HG03025 (cell line): ENCODE data around the gene TANGO2.

Experiments
- ATAC-seq: cut with Tn5 transposase; IDR thresholded peaks from one replicate; pipeline ENCODE4 v1.9.1; 2021; ENCODE audit warnings: mild to moderate bottlenecking, moderate library complexity; ENCODE audit not compliant: unreplicated experiment, low FRiP score

TANGO2 gene

DNA sequence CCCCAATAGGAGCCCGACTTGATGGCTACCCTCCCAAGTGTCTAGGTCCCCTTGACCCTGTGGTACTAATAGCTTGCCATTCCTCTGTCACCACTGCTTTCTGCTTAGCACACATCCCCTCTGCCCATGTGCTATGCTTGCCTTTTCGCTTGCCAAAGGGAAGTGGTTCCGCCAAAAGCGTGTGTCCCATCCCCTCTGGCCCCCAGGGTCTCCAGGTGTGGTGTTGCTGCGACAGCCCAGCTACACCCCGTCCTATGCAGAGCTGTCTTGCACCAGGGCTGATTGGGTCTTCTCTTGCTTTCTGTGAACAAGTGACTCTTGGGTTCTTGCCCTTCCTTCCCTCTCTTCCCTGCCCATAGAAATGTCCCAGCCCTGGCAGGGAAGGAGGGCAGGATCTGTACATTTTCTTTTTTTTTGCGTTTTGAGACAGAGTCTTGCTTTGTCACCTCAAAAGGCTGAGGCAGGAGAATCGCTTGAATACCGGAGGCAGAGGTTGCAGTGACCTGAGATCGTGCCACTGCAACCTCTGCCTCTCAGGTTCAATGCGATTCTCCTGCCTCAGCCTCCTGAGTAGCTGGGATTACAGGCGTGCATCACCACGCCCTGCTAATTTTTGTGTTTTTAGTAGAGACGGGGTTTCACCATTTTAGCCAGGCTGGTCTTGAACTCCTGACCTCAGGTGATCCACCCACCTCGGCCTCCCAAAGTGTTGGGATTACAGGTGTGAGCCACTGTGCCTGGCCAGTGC, 3.9 kb downstream of the TANGO2 start:
- ATAC-seq: no peak

DNA sequence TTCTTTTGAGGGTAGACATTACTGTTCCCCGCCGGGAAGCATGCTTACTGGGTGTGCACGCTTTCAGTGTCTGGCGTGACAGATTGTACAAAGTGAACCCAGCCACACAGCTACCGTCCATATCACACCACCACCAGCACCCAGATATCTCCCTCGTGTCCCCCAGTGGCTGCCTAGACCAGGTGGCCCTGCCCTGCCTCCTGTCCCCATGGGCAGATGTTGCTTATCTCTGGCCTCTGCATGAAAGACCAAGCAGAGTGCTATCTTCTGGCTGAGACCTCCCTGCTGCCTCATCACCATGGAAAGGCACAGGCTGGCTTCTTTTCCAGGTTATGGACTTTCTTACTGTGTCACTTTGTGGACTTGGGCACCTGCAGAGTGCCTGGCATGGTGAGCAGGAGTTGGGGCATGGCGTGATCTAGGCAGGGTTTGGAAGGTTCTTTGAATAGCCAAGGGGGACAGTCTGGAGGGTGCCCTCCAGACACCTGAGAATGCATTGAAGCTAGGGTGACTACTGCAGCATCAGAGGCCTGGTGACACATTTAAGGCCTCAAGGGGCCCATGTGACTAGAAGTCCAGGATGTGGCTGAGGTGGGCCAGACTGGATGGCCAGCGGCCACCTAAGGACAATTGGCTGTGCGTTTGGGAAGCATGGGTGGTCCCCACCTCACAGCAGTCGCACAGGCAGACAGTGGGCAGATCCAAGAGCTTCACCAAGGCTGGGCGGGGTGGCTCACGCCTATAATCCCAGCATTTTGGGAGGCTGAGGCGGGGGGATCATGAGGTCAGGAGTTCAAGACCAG, 4.7 kb downstream of the TANGO2 start:
- ATAC-seq: no peak

DNA sequence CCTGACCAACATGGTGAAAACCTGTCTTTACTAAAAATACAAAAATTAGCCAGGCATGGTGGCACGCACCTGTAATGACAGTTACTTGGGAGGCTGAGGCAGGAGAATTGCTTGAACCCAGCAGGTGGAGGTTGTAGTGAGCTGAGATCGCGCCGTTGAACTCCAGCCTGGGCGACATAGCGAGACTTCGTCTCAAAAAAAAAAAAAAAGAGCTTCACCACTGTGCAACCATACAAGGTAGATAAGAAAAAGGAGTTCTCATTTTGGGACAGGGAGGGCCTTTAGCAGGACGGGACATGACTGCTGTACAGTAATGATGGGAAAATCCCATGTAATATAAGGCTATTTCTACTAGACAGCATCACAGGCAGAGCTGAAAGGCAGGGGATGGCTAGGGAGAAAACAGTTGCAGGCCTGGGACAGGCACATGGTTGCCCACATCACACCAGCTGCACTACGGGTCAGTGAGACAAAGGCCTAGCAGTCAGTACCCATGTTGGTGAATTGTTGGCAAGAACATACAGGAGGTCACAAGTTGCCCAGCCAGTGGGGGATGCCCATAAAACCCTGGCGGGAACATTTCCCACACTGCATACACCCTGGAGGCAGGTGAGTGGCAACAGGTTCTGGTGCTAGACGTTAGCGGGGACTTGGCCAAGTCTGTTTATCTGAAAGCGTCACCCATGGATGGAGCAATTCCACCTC, 5.4 kb downstream of the TANGO2 start:
- no peak for ATAC-seq

DNA sequence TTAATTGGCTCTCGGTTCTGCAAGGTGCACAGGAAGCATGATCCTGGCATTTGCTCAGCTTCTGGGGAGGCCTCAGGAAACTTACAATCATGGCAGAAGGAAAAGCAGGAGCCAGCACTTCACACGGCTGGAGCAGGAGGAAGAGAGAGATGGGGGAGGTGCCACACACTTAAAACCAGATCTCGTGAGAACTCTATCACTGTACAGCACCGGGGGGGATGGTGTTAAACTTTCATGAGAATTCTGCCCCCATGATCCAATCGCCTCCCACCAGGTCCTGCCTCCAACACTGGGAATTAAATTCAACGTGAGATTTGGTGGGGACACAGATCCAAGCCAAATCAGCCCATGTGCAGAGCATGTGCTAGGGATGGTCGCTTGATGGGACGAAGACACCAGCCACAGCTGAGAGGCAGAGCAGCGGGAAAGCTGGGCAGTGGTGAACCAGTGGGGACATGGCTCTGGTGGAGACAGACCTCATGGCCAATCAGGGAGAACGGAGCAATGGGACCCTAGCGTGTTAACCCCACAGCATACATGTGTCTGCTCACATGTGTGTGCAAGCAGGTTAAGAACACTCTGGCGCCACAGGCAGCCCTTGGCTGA, 6.2 kb downstream of the TANGO2 start:
- ATAC-seq: no peak

DNA sequence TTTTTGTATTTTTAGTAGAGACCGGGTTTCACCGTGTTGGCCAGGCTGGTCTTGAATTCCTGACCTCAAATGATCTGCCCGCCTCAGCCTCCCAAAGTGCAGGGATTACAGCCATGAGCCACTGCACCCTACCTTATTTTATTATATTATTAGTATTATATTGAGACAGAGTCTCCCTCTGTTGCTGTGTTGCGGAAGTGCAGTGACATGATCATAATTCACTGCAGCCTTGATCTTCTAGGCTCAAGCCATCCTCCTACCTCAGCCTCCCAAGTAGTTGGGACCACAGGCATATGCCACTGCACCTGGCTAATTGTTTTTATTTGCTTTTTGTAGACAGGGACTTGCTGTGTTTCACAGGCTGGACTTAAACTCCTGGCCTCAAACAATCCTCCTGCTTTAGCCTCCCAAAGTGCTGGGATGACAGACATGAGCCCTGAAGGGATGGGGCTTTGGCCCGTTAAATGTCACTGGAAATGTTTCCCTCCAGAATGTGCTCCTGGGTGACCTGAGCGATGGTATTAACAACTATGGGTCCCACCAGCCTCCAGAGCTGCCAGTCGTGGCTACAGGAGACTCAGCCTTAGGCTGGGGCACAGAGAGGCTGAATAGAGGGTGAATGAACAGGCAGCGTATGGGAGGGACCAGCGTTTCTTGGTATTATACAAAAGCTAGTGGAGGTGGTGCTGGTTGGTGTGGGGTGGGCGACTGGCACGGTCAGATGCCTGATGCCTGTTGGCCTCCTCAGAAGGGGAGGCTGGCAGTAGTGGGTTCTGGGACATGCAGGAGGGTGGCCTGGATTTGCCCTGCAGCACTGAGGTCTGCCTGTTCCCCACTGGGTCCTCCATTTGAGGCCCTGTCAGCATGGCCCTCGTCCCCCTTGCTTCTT, 7.3 kb downstream of the TANGO2 start:
- no peak for ATAC-seq

DNA sequence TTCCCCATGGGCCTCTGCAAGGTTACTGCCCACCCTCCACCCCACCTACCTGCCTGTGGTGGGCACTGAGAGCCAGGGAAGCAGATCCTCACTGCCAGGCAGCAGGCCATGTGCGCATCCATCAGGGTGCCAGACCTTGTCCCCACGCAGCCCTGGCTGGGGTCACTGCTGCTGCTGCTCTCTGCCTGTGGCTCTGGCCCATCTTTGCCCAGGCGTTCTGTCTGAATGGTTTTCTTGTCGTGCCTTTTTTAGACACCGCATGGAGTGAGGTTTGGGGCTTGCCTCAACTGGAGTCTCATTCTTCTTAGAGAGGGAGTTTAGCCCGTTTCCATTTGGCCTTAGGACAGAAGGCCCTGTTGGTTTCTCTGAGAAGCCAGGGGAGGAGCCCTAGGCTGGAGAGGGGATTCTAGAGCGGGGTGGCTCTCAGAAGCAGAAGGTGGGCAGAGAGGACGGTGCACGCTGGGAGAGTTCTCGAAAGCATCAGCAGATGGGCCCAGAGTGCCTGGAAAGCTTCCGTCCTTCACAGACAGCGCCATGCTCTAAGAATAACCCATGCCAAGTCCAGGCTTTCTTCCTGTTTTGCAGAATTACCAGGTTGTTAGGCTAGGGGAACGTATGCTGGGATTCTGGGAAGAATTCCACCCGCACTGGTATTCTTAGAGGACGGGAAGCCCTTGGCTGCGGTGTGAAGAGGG, 8.1 kb downstream of the TANGO2 start:
- no peak for ATAC-seq

DNA sequence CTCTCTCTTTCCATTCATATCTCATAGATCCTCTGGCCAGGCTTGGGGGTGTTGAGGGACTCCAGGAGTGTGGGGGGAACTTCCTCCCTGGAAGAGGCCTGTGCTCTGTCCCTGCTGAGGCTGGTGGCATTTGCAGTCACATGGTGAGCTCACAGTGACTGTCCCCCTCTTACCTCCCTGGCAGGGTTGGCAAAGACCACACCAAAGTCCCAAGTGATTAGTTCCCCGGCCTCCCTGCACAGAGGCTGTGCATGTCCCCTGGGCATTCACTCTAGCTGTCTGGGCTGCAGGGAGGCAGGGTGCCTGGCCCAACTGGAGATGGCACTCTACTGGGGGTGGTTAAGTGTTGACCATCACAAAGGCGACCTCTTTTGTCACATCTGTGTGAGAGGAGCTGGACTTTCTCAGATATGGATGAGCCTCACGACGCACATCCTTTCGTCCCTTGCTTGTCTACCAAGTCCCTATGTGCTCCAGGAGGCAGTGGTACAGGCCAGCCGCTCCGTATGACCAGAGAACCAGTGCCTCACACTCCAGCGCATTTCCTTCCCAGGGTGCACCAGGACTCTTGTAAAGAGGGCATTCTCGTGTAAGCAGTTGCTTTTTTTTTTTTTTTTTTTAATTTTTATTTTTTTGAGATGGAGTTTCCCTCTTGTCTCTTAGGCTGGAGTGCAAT, 8.8 kb downstream of the TANGO2 start:
- ATAC-seq: no peak

DNA sequence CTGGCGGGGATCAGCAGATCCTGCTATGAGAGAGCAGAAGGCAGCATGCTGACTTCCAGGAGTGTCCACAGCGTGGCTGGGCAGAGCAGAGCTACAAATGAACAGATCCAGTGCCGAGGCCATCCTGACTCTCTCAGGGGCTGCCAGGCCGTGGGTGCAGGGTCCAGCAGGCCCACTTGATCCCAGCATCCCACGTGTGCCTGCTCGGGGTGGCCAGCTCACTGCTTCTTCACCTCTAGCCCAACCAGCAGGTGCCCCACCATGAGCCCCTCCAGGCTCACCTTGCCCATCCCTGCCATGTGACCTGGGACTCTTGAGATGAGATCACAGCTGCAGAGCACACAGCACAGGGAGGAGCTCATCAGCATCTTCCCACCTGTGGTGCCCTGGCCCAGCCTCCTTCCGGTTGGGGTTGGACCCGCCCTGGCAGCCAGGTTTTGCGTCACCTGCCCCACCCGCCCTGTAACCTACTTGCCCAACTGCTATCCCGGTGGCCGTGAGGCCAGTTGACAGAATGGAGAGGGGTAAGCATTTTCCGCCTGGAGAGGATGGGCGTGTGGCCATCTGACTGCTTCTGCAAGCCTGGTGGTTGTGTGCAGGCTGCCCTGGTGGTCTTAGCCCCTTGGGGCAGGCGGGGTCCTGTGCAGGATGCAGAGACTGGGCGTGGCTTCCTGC, 11.0 kb downstream of the TANGO2 start:
- no peak for ATAC-seq

DNA sequence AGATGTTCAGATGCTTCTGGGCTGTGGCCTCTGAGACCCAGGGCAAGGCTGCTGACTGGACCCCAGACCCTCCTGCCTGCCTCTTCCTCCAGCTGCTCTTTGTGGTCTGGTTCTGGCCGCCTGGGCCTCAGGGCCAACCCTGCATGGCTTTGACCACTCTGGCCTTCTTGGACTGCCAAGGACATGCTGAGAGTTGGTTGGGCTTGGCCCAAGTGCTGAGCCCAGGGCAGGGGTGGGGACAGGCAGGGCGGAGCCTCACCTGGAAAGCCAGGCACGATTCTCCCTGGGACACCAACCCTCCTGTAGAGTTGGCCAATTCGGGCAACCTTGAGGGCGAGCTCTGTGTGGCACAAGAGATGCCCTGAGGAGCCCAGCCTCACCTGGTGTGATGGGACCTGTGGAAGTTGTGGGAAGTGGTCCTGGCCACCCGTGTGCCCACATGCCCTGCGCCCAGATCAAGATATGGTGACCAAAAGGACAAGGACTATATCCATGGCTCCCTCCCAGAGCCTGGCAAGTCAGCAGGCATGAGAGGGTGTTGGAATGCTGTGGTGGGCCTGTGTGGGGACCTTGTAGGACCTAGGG, 11.6 kb downstream of the TANGO2 start:
- ATAC-seq: no peak

DNA sequence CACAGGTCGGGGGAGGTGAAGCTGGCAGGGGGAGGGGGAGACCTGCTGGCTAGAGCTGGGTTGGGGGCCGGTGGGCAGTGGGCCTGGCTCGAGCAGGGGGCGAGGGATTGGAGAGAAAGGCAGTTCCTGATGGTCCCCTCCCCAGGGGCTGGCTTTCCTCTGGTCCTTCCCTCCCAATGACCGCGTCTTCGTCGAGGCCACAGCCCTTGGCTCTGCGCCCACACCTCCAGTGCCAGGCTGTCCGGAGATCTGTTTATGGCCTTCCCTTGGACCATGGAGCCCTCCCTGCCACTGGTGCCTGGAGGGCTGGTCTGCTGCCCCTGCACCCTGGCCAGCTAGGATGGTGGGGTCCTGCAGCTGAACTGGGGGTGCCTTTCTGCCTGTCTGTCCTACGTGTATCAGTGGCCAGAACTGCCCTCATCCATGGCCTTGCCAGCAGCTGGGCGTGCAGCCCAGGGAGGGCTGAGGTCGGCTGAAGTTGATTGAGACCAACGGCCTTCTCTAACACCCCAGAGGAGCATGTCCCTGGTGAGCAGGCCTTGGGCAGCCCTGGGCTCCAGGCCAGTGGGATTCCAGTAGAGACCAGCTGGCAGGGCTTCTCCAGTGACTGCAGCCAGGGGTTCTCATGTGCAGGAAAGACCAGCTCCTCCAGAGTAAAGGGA, 12.3 kb downstream of the TANGO2 start:
- no peak for ATAC-seq

DNA sequence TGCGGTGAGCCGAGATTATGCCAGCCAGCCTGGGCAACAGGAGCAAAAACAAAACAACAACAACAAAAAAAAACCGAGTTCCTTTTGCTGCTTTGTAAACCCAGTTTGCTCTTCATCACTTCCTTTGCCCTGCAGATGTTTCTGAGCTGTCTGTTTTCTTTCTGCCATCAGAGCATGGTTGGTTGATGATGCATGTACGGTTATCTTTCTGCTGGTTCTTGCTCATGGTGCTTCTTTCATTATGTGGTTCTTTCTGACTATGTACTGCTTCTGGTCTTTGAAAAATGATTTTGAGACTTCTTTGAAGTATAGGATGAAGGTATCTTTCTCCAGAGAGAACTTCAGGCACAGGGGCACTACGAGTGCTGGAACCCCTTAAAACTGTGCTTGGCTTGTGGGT, 13.2 kb downstream of the TANGO2 start:
- no peak for ATAC-seq

DNA sequence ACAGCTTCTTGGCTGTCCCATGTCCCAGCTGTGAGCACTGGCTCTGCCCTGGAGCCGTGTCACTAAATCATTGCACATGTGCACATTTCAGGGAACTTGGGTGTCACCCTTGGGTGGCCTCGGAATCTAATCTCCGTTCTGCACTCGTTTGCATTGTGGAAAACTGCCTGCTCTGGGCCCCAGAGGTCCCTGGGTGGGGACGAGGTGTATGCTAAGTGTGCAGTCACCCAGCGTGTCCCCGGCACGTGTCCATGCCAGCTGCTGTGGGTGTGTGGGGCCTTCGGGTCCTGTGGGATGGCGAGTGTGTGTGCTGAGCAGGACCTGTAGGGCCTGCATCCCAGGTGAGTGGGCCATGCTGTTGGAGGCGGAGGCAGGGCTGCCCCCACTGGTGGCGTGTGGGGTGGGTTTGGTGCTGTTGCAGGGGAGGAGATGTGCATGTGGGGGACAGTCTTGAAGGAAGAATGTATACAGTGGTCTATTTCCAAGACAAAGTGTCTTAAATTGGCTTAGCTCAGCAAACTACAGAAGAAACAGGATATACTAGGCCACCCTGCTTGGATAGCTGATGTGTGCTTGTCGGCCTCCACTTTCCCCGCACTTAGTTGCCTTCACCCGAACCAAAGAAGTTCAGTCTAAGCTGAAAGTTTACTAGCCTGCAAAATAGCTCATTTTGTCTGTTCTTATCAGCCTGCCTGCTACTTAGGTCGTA, 14.6 kb downstream of the TANGO2 start:
- no peak for ATAC-seq

DNA sequence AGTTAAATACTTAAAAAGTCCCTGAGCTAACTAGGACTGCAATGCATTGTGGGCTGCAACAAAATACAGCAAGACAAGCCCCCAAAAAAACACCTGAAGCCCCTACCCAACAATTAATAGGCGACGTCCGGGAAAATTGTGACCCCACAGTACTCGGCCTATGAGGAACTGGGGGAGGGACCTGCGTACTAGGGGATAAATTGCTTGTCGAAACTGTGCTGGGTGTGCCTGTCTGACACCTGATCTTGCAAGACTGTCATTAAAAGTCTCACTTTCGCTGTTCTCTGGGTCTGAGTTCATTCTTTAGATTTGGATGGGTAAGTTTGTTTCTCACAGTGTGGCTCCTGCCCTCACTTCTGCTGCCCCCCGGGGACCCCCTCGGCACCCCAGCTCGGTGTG, 15.2 kb downstream of the TANGO2 start:
- no peak for ATAC-seq

DNA sequence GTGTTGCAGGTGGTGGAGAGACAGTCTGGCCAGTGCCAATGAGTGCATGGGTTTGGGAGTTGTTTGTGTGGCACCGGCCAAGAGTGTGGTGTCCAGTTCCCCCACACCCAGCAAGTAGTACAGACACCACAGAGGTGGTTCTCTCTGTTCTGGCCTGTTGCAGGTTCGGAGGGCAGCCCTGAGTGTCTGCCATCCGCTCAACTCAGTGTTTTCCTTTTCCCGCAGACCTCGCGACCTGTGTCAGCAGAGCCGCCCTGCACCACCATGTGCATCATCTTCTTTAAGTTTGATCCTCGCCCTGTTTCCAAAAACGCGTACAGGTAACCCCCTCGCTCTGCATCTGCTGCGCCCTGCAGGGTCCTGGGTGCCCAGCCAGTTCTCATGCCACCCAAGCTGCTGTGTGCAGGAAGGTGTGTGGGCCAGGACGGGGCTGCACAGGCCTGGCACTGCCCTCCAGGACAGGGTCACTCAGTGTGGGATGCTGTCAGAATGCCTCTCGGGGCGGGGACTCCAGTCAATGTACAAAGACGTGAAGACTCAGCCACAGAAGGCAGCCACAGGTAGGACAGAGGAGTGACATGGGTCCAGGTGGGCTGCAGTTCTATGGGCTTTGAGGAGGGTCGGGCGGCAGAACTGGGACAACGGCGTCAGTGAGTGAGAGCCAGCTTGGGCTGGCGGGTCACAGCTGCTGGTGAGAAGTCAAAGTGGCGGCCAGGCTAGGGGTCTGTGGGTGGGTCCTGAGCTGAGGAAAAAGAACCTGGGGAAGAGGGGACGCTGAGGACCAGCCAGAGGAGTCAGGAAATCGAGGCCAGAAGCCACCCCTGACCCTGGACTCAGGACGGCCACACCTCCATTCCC, 15.9 kb downstream of the TANGO2 start:
- no peak for ATAC-seq

DNA sequence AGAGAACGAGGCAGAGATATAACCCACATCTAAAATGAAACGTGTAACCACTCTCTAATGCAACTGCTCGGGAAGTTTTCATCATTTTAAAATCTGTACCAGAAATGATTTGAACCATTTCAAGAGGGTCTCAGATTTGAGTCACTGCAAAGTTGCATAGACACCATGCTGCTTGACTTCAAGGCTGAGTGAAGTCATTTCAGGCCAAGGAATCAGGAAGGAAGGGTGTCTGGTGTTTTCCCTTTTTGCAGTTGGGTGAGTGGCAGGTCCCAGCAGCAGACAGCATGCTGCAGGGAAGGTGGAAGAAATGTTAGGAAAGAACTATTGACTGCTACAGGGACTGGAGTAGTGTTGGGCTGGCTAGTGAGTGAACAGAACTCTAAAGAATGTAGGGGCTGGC, 16.5 kb downstream of the TANGO2 start:
- no peak for ATAC-seq

DNA sequence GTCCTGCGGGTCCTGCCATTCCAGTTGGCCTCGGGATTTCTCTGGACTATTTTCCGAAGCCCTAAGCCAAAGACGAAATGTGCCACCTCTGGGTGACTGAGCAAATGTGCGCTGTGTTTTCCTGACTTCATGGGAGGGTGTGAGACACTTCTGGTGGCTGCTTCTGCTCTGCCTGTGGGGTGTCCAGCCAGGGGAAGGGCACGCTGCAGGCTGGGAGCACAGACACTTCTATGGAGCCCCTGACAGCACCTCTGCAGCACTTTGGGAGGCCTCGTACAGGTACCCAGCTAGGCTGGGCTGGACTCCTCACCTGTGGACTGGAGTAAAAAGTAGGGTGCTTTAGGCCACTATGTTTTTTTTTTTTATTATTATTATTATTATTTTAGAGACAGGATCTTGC, 17.7 kb downstream of the TANGO2 start:
- no peak for ATAC-seq
